Measurements from ENCODE around the gene C4BPB. TPM values are rescaled to one million over a fixed set of nuclear protein-coding genes. Genes with fewer than 3 reads are reported as not detected.

The C4BPB gene
- total RNA-seq, 1 donor from 2014 or later: not detected

DNA sequence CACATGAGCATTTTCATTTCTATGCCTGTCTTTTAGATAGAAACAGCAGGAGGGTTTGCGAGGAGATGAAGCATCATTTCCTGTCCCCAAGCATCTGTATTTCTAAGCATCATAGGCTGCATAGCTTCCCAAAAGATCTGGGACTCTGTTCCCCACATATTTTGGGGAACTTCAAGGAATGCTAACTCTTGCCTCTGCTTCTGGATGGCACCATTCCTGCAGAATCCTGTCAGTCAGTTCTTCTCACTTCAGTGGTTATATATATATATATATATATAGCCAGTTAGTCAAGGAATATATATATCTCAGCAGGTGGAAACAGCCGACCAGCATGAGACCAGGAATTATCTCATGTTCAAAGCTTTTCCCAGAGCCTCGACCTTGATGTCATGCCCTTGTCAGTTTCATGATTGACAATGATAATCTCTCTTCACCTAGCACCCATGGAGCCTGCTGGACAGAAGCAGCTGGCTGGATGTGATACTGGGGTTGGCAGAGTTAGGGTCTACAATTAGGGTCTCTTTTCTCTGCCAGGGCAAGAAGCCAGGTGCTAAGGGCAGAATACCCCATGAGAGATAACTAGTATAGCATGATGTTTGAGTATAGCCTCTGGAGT is 33.2 kb upstream of the C4BPB start:
- DNase-seq (ENCODE audit: low spot score, unreplicated experiment): no peak
- H3K27me3 Mint-ChIP-seq: peaks cover 6% of the 10 kb centered on the region
- H3K27ac Mint-ChIP-seq: no peak overlapping the region
- H3K36me3 Mint-ChIP-seq (ENCODE audit: insufficient read depth): no peaks in the 10 kb centered on the region
- H3K4me1 Mint-ChIP-seq (ENCODE audit: low read depth): peaks cover 5% of the 10 kb centered on the region
- no peak overlapping the region for H3K4me3 Mint-ChIP-seq (ENCODE audit: low read depth)
- no peak for TF ChIP-seq CTCF (IDR thresholded peaks at IDR 0.05; ENCODE audit: unreplicated experiment)
- H3K9me3 Mint-ChIP-seq (ENCODE audit: low read depth): no peaks in the 10 kb centered on the region

- Mint-ChIP-seq H3K4me3 (ENCODE audit: low read depth) (no peak overlapping the region), H3K9me3 (ENCODE audit: low read depth) (no peaks in the 10 kb centered on the region), H3K27ac (no peak overlapping the region), H3K27me3 (peaks cover 6% of the 10 kb centered on the region), H3K36me3 (ENCODE audit: insufficient read depth) (no peaks in the 10 kb centered on the region), H3K4me1 (ENCODE audit: low read depth) (peaks cover 3% of the 10 kb centered on the region)
- no peak for DNase-seq (ENCODE audit: low spot score, unreplicated experiment)
- no peak for TF ChIP-seq CTCF (IDR thresholded peaks at IDR 0.05; ENCODE audit: unreplicated experiment)
These were observed 32.0 kb upstream of the C4BPB start for GRCh38 chr1:207056673-207057072.

DNA sequence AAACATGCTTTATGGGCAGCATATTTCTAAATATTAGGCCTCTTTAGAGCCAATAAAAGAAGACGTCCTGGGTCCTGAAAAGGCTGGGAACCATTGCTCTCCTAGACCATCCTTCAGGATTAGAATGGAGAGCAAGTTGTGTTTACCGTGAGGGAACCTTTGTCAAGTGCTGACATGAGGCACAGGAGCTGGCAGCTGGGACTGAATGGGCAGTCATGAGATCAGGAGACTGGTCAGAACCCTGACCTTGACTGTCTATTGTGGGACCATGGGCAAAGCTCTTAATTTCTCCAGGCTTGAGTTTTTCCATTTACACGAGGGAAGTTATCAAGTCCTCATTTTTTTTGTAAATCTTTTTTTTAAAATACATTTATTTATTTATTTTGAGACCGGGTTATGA is 30.4 kb upstream of the C4BPB start:
- H3K27me3 Mint-ChIP-seq: peaks cover 6% of the 10 kb centered on the region
- H3K36me3 Mint-ChIP-seq (ENCODE audit: insufficient read depth): peaks cover 7% of the 10 kb centered on the region
- no peaks in the 10 kb centered on the region for H3K9me3 Mint-ChIP-seq (ENCODE audit: low read depth)
- no peak overlapping the region for H3K27ac Mint-ChIP-seq
- no peak overlapping the region for H3K4me3 Mint-ChIP-seq (ENCODE audit: low read depth)
- no peak for DNase-seq (ENCODE audit: low spot score, unreplicated experiment)
- no peaks in the 10 kb centered on the region for H3K4me1 Mint-ChIP-seq (ENCODE audit: low read depth)
- TF ChIP-seq CTCF (IDR thresholded peaks at IDR 0.05; ENCODE audit: unreplicated experiment): no peak

DNA sequence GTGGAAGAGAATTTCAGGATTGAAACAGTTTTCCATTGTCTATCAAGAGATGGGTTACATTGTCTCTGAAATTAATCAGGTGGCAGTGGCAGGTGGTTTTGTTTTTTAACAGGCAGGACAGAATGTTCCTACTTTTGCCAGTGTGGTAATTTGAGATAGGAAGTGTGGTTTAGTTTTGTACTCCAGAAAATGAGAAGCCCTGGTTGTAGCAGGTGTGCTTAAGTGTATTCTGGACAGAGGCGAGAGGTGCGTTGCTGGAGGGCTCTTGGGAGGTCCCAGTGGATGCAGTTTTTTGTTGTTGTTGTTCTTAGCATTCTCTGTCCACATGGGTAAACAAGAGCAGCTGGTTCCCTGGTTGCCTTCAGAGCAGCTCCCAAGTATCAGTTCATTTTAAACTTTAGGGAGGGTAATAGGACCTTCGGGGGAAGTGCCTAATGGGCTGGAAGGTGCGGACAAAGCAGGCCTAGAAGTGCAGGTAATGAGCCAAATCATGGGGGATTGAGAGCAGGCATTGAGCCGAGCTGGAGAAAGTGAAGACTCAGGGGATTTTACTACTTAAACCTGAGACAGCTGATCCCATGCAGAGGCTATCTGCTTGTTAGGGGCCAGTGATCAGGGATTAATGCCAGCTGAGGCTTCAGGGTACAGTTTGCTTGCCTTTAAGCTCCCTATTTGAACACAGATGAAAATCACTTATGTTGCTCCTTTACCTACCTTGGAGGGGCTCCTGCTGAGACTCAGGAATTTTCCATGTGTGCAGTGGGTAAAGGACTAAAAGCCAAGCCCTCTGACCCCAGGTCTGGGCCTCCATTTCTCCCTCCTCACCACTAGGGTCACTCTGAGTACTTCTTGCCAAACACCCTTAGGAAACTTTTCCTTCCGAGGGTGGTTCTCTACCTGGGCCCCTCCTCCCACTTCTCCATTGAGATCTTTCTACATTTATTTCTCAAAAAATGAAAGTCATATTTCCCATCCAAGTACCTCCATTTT is 29.5 kb upstream of the C4BPB start:
- Mint-ChIP-seq H3K27me3 (peaks cover 6% of the 10 kb centered on the region), H3K36me3 (ENCODE audit: insufficient read depth) (peaks cover 7% of the 10 kb centered on the region), H3K9me3 (ENCODE audit: low read depth) (no peaks in the 10 kb centered on the region), H3K27ac (no peak overlapping the region), H3K4me1 (ENCODE audit: low read depth) (no peaks in the 10 kb centered on the region), H3K4me3 (ENCODE audit: low read depth) (no peak overlapping the region)
- no peak for DNase-seq (ENCODE audit: low spot score, unreplicated experiment)
- peak; percentile 42 for TF ChIP-seq CTCF (IDR thresholded peaks at IDR 0.05; ENCODE audit: unreplicated experiment)

- DNase-seq (ENCODE audit: low spot score, unreplicated experiment): no peak
- Mint-ChIP-seq H3K9me3 (ENCODE audit: low read depth) (no peaks in the 10 kb centered on the region), H3K4me1 (ENCODE audit: low read depth) (no peaks in the 10 kb centered on the region), H3K27me3 (peaks cover 1% of the 10 kb centered on the region), H3K4me3 (ENCODE audit: low read depth) (no peak overlapping the region), H3K27ac (no peak overlapping the region), H3K36me3 (ENCODE audit: insufficient read depth) (peaks cover 7% of the 10 kb centered on the region)
- no peak for TF ChIP-seq CTCF (IDR thresholded peaks at IDR 0.05; ENCODE audit: unreplicated experiment)
These were observed 28.8 kb upstream of the C4BPB start for GRCh38 chr1:207059881-207060280.
